HG03575 (cell line): ENCODE data around the gene SCARB1.

Source experiments
- ATAC-seq: cut with Tn5 transposase; IDR thresholded peaks from one replicate; pipeline ENCODE4 v1.9.1; 2021; ENCODE audit not compliant: unreplicated experiment, insufficient number of reproducible peaks, low FRiP score; ENCODE audit errors: extremely low read depth

The SCARB1 gene

DNA sequence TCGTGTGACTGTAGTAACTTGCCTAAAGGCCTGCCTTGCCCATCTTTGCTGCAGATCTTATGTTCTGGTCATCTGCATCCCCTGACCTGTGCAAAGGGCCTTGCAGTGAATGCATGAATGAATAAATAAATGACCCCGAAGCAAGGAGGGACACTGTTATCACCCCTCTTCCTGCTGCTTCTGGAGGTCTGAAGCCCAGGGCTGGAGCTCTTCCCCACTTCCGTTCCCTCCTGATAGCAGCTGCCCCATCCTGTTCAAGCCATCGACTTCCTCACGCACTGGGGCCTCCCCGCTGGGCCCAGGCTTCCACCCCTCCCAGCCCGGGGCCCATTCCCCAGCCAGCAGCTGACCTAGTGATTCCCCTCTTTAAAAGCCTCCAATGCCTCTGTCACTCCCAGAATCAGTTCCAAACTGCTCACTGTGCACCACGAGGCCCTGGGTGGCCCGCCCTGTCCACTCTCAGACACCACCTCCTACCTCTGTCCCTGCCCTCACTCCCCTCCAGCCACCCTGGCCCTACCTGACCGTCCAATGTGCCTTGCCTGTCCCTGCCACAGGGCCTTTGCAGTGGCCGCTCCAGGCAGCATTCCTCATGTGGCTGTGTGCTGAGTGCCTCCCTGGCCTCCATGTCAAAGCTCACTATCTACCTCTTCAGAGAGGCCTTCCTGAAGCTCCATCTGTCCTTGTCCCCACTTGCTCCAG lies 78.6 kb downstream of the SCARB1 start:
- ATAC-seq: no peak

- no peak for ATAC-seq
These were observed 80.6 kb downstream of the SCARB1 start for GRCh38 chr12:124783087-124783486.

- ATAC-seq: no peak
These were observed 81.5 kb downstream of the SCARB1 start for GRCh38 chr12:124782132-124782531.

DNA sequence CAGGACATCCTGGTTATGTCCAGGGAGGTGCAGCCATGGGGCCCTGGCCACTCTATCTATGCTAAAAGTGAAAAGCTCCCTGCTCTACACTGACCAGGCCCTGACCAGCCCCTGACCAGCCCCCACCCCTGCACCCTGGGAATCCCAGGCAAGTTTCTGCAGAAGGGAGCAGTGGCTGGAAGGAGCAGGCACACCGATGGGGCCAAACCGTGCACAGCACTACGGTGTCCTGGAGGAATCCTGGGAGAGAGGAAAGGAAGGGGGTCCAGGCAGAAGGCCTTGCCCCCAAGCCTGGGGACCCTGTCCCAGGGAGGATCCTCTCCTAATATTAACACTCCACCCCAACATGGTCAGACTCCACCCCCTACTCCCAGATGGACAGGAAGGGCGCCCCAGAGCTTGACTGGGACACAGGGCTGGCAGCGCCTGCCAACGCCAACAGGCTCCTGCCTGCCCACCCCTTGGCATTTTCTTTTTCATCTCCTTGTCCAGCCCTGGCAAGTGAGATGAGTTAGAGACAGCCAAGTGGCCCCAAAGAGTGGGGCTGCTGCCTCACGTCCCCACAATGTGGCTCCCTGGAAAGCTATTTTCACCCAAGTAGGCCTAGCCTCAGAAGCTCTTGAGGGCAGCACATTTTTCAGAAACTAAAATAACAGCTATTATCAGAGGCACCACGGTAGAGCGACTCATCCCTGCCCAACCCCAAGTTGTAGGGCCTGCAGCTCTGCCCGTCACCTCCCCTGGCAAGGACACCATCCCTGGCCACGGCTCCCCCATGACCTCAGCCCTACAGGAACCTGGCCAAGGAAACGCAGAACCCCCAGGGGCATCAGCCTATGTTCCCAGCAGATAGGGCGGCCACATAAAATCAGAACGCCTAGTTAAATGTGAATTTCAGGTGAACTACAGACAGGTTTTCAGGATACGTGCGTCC lies 82.6 kb downstream of the SCARB1 start:
- no peak for ATAC-seq

- ATAC-seq: no peak
These were observed 83.3 kb downstream of the SCARB1 start for GRCh38 chr12:124780336-124780735.

DNA sequence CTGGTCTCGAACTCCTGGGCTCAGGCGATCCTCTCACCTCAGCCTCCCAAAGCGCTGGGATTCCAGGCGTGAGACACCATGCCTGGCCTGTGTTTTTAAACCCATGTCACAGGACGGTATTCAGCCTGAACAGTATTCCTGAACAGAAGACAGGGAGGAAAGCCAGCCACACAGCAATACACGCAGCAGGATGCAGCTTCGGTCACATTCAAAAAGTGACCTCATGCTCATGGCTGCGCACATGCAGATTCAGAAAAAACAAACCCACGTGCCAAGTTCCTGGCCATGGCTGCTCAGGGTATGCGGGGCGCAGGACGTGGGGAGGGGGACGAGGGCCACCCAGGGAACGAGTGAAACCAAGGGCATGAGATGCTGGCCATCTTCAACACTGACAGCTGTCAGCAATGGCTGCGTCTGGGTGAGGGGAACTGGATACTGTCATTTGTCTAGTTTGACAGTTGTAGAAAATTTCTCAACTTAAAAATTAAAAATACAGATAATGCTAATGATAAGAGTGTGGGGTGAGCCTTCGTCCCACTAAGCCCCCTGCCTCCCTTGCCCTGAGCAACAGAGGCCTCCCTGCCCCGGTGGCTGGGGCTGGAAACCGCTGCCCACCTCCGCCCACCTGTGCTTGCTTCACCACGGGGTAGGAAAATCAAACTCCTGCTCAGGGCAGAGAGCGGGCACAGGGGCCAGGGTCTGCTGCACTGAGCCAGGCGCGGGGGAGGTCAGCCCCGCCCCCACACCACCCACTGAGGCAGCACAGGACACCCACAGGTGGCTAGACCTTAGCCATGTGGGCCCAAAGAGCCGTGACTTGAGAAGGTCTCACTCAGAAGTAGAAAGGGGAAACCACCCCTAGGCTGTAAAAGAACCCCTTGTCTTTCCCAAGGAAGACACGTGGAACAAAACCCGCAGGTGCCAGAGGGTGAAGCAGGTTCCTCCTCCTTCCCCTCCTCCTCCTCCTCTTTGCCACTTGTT lies 84.2 kb downstream of the SCARB1 start:
- ATAC-seq: no peak

GRCh38 chr12:124778411-124778810 lies 85.3 kb downstream of the SCARB1 start:
- ATAC-seq: no peak

- no peak for ATAC-seq
These were observed 86.0 kb downstream of the SCARB1 start for GRCh38 chr12:124777399-124778372.

- ATAC-seq: no peak
These were observed 87.5 kb downstream of the SCARB1 start for GRCh38 chr12:124776125-124776513.

DNA sequence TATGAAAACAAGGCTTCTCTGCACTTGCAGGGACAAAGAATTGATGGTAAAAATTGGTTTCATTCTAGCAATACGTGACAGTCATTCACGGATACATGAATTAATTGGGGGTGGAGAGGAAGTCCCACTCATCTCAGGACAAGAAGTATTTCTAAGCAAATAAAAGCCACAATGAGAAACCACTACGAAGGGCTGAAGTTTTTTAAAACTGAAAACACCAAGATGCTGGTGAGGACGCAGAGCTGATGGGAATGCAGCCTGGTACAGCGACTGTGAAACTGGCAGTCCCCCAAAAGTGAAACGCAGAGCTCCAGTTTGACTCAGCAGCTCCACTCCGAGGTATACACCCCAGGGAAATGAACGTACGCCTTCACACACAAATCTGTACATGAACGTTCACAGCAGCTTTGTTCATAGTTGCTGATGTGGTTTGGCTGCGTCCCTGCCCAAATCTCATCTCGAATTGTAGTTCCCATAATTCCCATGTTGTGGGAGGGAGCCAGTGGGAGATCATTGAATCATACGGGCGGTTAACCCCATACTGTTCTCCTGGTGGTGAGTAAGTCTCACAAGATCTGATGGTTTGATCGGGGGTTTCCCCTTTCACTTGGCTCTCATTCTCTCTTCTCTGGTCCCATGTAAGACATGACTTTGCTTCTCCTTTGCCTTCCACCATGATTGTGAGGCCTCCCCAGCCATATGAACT lies 89.0 kb downstream of the SCARB1 start:
- ATAC-seq: peak; percentile 55

GRCh38 chr12:124774054-124774461 lies 89.6 kb downstream of the SCARB1 start:
- ATAC-seq: peak; percentile 23

GRCh38 chr12:124772289-124773170 lies 91.1 kb downstream of the SCARB1 start:
- no peak for ATAC-seq

- ATAC-seq: no peak
These were observed 92.0 kb downstream of the SCARB1 start for GRCh38 chr12:124771462-124772288.

DNA sequence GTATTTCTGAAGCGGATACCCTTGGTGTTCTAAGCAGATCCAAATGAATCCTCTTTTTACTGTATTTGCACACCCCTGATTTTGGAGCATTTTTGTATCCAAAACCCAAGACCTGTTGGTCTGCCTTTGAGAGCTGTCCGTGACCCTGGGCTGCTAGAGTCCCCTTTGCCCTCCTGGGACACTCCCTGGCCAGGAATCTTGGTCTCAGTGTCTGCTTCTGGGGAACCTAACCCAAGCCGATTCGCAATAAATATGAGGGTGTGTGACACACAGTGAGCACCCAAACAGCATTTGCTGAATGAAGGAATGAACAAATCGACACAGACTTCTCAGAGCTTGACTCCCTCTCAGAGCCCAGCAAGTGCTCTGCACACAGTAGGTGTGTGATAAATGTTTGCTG lies 92.9 kb downstream of the SCARB1 start:
- ATAC-seq: no peak

GRCh38 chr12:124769881-124770512 lies 93.7 kb downstream of the SCARB1 start:
- no peak for ATAC-seq
